Coronary artery (tissue), 2 donors: ENCODE data around the gene SPHK2.

ENCODE experiments used
- DNase-seq: peaks from one replicate; pipeline ENCODE4 v3.0.0-alpha.2; 2017; ENCODE audit warnings: low spot score
- H3K27ac ChIP-seq, 2 donors: fragments of 200-600 bp; sonication (generic); one replicate each; pipeline ENCODE4 v1.5.1; 2016 to 2019
- H3K4me3 ChIP-seq: fragments of 200-600 bp; sonication (generic); 2 replicates; pipeline ENCODE4 v1.5.1; 2016; ENCODE audit warnings: mild to moderate bottlenecking, moderate library complexity
- TF ChIP-seq, protein P1 (sequence below): fragments of 200-600 bp; sonication (generic); IDR thresholded peaks from one replicate; pipeline ENCODE4 v1.5.1; 2019; ENCODE audit warnings: antibody characterized with exemption

The SPHK2 gene

DNA sequence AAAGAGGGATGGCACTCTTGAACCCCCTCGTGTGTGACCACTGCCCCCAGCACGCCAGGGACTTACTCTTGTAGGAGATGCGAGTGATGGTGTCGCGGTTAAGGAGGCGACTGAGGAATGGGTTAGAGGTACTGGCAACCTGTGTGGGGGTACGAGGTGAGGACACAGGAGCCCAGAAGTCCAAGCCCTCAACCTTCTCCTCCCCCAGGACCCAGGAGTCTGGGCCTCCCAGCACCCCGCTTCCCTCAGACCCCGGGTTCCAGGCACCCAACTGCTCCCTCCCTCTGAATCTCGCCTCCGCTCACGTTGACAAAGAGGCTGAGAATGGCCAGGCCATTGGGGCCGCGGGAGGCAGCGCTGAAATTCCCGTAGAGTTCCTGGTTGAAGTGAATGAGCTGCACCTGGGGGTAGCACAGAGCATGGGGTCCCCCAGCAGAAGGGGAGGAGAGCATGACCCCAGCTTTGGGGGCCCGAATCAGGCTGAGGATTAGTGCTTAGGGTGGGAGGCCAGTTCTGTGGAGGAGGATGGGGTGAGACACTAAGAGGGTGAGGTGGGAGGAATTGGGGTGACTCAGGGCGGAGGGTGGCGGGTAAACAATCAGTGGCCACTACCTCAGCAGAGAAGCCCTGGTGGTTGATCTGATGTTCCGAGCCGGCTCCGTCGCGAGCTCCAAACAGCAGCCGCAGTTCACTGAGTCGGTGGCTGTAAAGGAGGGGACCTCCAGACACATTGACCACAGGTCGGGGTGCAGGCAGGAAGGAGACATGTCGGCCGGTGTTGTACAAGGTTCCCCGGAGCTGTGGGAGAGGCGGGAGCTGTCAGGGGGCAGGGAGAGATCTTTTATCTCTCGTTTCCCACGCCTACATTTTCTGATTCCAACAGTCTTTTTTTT, 20.4 kb downstream of the SPHK2 start:
- Histone ChIP-seq H3K27ac (no peak overlapping the region), H3K4me3 (no peak overlapping the region)
- no peak for DNase-seq
- TF ChIP-seq, protein P1, sequence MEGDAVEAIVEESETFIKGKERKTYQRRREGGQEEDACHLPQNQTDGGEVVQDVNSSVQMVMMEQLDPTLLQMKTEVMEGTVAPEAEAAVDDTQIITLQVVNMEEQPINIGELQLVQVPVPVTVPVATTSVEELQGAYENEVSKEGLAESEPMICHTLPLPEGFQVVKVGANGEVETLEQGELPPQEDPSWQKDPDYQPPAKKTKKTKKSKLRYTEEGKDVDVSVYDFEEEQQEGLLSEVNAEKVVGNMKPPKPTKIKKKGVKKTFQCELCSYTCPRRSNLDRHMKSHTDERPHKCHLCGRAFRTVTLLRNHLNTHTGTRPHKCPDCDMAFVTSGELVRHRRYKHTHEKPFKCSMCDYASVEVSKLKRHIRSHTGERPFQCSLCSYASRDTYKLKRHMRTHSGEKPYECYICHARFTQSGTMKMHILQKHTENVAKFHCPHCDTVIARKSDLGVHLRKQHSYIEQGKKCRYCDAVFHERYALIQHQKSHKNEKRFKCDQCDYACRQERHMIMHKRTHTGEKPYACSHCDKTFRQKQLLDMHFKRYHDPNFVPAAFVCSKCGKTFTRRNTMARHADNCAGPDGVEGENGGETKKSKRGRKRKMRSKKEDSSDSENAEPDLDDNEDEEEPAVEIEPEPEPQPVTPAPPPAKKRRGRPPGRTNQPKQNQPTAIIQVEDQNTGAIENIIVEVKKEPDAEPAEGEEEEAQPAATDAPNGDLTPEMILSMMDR: no peak

DNA sequence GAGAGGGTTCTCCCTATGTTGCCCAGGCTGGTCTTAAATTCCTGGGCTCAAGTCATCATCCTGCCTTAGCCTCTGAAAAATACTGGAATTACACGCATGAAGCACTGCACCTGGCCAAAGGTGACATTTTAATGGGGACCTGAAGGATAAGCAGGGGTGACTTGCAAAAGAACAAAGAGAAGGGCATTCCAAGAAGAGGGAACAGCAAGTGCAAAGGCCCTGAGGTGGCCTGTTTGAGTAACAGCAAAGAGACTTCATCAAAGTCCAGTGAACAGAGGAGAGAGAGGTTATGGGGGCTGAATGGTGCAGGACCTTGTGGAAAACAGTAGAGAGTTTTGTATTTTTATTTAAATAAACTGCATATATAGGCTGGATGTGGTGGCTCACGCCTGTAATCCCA, 22.5 kb downstream of the SPHK2 start:
- no peak for DNase-seq
- no peak overlapping the region for H3K4me3 ChIP-seq
- TF ChIP-seq, protein P1: no peak
- H3K27ac ChIP-seq: no peak overlapping the region

DNA sequence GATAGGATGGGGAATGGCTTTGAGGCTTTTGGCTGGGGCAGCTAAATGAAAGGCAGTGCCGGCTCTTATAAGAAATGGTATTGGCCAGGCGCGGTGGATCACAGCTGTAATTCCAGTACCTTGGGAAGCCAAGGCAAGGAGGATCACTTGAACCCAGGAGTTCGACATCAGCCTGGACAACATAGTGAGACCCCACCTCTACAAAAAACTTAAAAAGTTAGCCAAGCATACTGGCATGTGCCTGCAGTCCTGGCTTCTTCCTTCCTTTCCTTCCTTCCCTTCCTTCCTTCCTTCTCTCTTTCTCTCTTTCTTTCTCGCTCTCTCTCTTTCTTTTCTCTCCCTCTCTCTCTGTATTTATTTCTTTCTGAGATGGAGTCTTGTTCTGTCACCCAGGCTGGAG, 23.6 kb downstream of the SPHK2 start:
- TF ChIP-seq, protein P1: no peak
- DNase-seq: no peak
- H3K27ac ChIP-seq: no peak overlapping the region
- no peak overlapping the region for H3K4me3 ChIP-seq

DNA sequence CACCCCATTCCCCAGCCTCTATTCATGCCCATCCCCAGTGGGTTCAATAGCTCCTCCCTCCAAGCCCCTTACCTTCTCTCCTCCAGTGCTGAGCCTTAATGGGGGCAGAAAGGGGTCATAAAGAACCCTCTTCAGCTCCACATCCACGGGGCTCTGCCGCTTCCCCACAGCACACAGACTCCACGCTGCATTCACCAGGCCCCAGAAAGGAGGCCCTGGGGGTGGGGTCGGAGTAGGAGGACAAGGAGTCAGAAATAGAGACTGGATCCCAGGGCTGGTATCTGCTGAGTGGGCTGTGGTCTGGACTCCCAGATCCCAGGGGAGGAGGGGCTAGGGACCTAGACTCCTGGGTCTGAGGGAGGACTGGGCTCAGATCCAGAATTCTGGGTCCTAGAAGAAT, 25.0 kb downstream of the SPHK2 start:
- TF ChIP-seq, protein P1: no peak
- no peak overlapping the region for H3K27ac ChIP-seq
- H3K4me3 ChIP-seq: no peak overlapping the region
- DNase-seq: no peak

DNA sequence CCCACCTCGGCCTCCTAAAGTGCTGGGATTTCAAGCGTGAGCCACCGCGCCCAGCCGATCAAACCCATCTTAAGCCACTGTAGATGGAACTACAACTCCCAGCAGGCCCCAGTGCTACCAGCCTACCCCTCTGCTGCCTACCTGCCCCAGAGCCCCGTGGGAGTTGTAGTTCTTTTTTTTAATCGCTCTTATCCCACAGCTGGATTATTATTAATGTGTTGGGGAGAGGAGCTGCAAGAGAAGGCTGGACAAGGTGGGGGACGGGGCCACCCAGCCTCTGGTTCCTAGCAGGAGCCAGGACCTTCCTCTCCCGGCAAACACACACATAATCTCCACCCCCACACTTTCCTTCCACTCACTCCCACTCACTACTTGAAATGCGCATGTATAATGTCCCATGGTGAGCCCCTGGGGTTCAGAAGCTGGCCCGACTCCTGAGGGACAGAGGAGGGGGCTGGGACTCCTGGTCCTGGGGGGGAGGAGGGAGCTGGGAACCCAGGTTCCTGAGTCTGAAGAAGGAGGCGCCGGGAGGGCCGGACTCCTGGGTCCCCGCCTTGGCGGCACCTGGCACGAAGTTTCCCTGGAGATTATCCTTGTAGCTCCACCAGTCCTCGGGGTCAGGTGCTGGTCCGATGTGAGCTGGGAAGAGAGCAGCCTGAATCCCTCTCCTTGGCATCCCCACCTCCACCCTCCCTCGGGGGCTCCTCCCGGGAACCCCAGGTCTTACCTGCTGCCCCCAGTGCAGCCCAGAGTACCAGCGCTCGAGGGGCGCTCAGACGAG, 25.7 kb downstream of the SPHK2 start:
- Histone ChIP-seq H3K27ac (peak overlapping the region; percentile 80 to 92), H3K4me3 (peak overlapping the region; percentile 90)
- TF ChIP-seq, protein P1: no peak
- DNase-seq: peak; percentile 84

DNA sequence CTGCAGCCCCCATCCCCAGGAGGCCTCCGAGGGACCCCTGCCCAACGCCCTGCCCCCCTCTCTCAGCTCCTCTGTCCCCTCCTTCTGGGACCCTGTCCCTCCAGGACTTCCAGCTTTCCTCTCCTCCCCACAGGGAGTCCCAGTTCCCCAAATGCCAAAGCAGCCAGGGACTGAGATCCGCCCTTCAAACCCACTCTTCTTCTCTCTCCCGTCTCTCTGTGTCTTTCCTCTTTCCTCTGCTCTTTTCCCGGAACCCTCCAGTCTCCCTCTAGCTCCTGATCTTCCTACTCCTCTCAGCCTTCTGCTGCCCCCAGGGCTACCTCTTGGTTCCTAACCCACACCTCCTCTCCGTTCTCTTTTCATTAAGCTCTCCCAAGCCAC, 26.3 kb downstream of the SPHK2 start:
- no peak for DNase-seq
- peak overlapping the region; percentile 90 for H3K4me3 ChIP-seq
- TF ChIP-seq, protein P1: no peak
- peak overlapping the region; percentile 80 to 92 for H3K27ac ChIP-seq
